ENCODE measurements around the gene KCTD21. TPM values are rescaled to one million over a fixed set of nuclear protein-coding genes. Genes with fewer than 3 reads are reported as not detected.

The KCTD21 gene
- total RNA-seq, 1 experiment from 2014 or later = 9.4 TPM

GRCh38 chr11:78166855-78167469 is 21.5 kb downstream of the KCTD21 start:
- Histone ChIP-seq H3K4me1 (ENCODE audit: insufficient read depth, low read length) (no peaks in the 10 kb centered on the region), H4K20me1 (ENCODE audit: low read length) (no peaks in the 10 kb centered on the region), H3K27ac (ENCODE audit: low read length) (no peak overlapping the region), H3K79me2 (ENCODE audit: low read length) (no peaks in the 10 kb centered on the region), H3K4me2 (ENCODE audit: low read length) (no peak overlapping the region), H3F3A (ENCODE audit: low read length, unreplicated experiment) (no peaks in the 10 kb centered on the region), H3K27me3 (ENCODE audit: low read length) (no peaks in the 10 kb centered on the region), H3K9me2 (replicated peaks; ENCODE audit: low read length) (no peaks in the 10 kb centered on the region), H3K4me3 (ENCODE audit: low read length) (no peak overlapping the region), H2AFZ (ENCODE audit: low read length) (no peak overlapping the region), H3K36me3 (ENCODE audit: low read depth, low read length) (no peaks in the 10 kb centered on the region), H3K9me3 (ENCODE audit: low read length) (no peaks in the 10 kb centered on the region), H3K9ac (ENCODE audit: low read length) (no peak overlapping the region)
- ATAC-seq (no peak), DNase-seq (no peak)
- POLR2A ChIA-PET (ENCODE audit: unreplicated experiment) = no interaction called here
- CTCF ChIA-PET = no interaction called here
- intact Hi-C loops (cut with micrococcal nuclease) = no loop called here
- BruUV-seq (replicated peaks) = no TSS peak
- TF ChIP-seq EZH2phosphoT487 (IDR thresholded peaks at IDR 0.05; ENCODE audit: borderline replicate concordance, low read length) (no peak), EZH2 (IDR thresholded peaks at IDR 0.05; ENCODE audit: low read length, unreplicated experiment) (no peak), CTCF (conservative IDR thresholded peaks at IDR 0.05; ENCODE audit: low read depth, low read length) (no peak)

- Histone ChIP-seq H3K9me2 (replicated peaks; ENCODE audit: low read length) (no peaks in the 10 kb centered on the region), H3K9me3 (ENCODE audit: low read length) (no peaks in the 10 kb centered on the region), H4K20me1 (ENCODE audit: low read length) (no peaks in the 10 kb centered on the region), H3K36me3 (ENCODE audit: low read depth, low read length) (no peaks in the 10 kb centered on the region), H3K4me2 (ENCODE audit: low read length) (no peak overlapping the region), H3F3A (ENCODE audit: low read length, unreplicated experiment) (no peaks in the 10 kb centered on the region), H2AFZ (ENCODE audit: low read length) (no peak overlapping the region), H3K27me3 (ENCODE audit: low read length) (no peaks in the 10 kb centered on the region), H3K79me2 (ENCODE audit: low read length) (no peaks in the 10 kb centered on the region), H3K4me3 (ENCODE audit: low read length) (no peak overlapping the region), H3K9ac (ENCODE audit: low read length) (no peak overlapping the region), H3K4me1 (ENCODE audit: insufficient read depth, low read length) (no peaks in the 10 kb centered on the region), H3K27ac (ENCODE audit: low read length) (no peak overlapping the region)
- ChIA-PET CTCF (no interaction called here), POLR2A (ENCODE audit: unreplicated experiment) (no interaction called here)
- ATAC-seq (no peak), DNase-seq (no peak)
- intact Hi-C loops (cut with micrococcal nuclease) = no loop called here
- no peak for TF ChIP-seq EZH2 (IDR thresholded peaks at IDR 0.05; ENCODE audit: low read length, unreplicated experiment)
- TF ChIP-seq CTCF (conservative IDR thresholded peaks at IDR 0.05; ENCODE audit: low read depth, low read length) = no peak
- no peak for TF ChIP-seq EZH2phosphoT487 (IDR thresholded peaks at IDR 0.05; ENCODE audit: borderline replicate concordance, low read length)
- BruUV-seq (replicated peaks) = no TSS peak
These were observed 24.0 kb downstream of the KCTD21 start for GRCh38 chr11:78164471-78164870.

- intact Hi-C loops (cut with micrococcal nuclease) = no loop called here
- Histone ChIP-seq H3K27ac (ENCODE audit: low read length) (no peak overlapping the region), H3K9ac (ENCODE audit: low read length) (no peak overlapping the region), H4K20me1 (ENCODE audit: low read length) (no peaks in the 10 kb centered on the region), H3K4me1 (ENCODE audit: insufficient read depth, low read length) (no peaks in the 10 kb centered on the region), H3K36me3 (ENCODE audit: low read depth, low read length) (no peaks in the 10 kb centered on the region), H3F3A (ENCODE audit: low read length, unreplicated experiment) (no peaks in the 10 kb centered on the region), H3K9me3 (ENCODE audit: low read length) (no peaks in the 10 kb centered on the region), H3K4me3 (ENCODE audit: low read length) (no peak overlapping the region), H3K79me2 (ENCODE audit: low read length) (no peaks in the 10 kb centered on the region), H2AFZ (ENCODE audit: low read length) (no peak overlapping the region), H3K4me2 (ENCODE audit: low read length) (no peak overlapping the region), H3K9me2 (replicated peaks; ENCODE audit: low read length) (no peaks in the 10 kb centered on the region), H3K27me3 (ENCODE audit: low read length) (no peaks in the 10 kb centered on the region)
- BruUV-seq (replicated peaks) = no TSS peak
- CTCF ChIA-PET = no interaction called here
- no peak for ATAC-seq
- no peak for DNase-seq
- no peak for TF ChIP-seq CTCF (conservative IDR thresholded peaks at IDR 0.05; ENCODE audit: low read depth, low read length)
- no peak for TF ChIP-seq EZH2 (IDR thresholded peaks at IDR 0.05; ENCODE audit: low read length, unreplicated experiment)
- no peak for TF ChIP-seq EZH2phosphoT487 (IDR thresholded peaks at IDR 0.05; ENCODE audit: borderline replicate concordance, low read length)
- POLR2A ChIA-PET (ENCODE audit: unreplicated experiment) = no interaction called here
These were observed 24.6 kb downstream of the KCTD21 start for GRCh38 chr11:78163828-78164227.
